GM12878 (cell line): ENCODE data around the gene GPR87. TPM values are rescaled to one million over a fixed set of nuclear protein-coding genes. Genes with fewer than 3 reads are reported as not detected.

Experiments
- ATAC-seq: fragments of 200-7000 bp; cut with Tn5 transposase; 3 replicates; pipeline ENCODE4 v1.9.1; 2020; ENCODE audit warnings: mild to moderate bottlenecking, moderate library complexity
- BruUV-seq: library from RNA; stranded (reverse); fragments of 400-500 nt; replicated peaks from 2 replicates; lab custom pipeline; 2021; lab: Mats Ljungman, UMichigan
- CTCF ChIA-PET: fragments of 300-600 bp; sonication (Branson Sonifier 250); formaldehyde crosslinking; extraction: SDS; loops from one replicate; lab custom pipeline; 2021; ENCODE audit warnings: inconsistent platforms; lab: Yijun Ruan, JAX
- POLR2A ChIA-PET: fragments of 350-600 bp; formaldehyde crosslinking; extraction: SDS; loops from one replicate; lab custom pipeline; 2021; ENCODE audit warnings: inconsistent platforms; lab: Charles Lee
- RAD21 ChIA-PET: fragments of 300-600 bp; sonication (Branson Sonifier 250); formaldehyde crosslinking; loops from one replicate; lab custom pipeline; 2023; ENCODE audit warnings: antibody characterized with exemption; ENCODE audit not compliant: unreplicated experiment; lab: Charles Lee
- SMC1A ChIA-PET: fragments of 300-600 bp; sonication (Branson Sonifier 250); formaldehyde crosslinking; loops from one replicate; lab custom pipeline; 2023; ENCODE audit not compliant: unreplicated experiment, uncharacterized antibody; lab: Charles Lee
- DNase-seq: peaks from one replicate; pipeline ENCODE4 v3.0.0-alpha.2; 2011; ENCODE audit warnings: low read depth, low spot score
- FAIRE-seq: peaks from 3 replicates; lab custom pipeline; 2011; peaks lifted over from hg19 to GRCh38; lab: Jason Lieb, UNC
- H2AFZ ChIP-seq: 2 replicates; pipeline ENCODE4 v1.6.0; 2011; ENCODE audit warnings: low read depth, low read length, control low read depth; ENCODE audit not compliant: control insufficient read depth
- H3K27ac ChIP-seq: 2 replicates; pipeline ENCODE4 v1.5.1; 2011; ENCODE audit warnings: control low read depth; ENCODE audit not compliant: control insufficient read depth, insufficient read depth
- H3K27me3 ChIP-seq, 2 experiments: replicated peaks in 1 of 2; 2 replicates each; pipeline versions ENCODE4 v1.6.0 to v1.6.1; 2011; ENCODE audit warnings: low read length in 1 of 2; ENCODE audit not compliant: control insufficient read depth in 2 of 2, insufficient read depth in 2 of 2
- H3K36me3 ChIP-seq, 2 experiments: 2 replicates each; pipeline ENCODE4 v1.5.1; 2011; ENCODE audit warnings: low read length in 1 of 2; ENCODE audit not compliant: control insufficient read depth in 2 of 2, insufficient read depth in 2 of 2
- H3K4me1 ChIP-seq: 2 replicates; pipeline ENCODE4 v1.6.1; 2011; ENCODE audit warnings: mild to moderate bottlenecking, low read length, moderate library complexity, mixed read lengths; ENCODE audit not compliant: control insufficient read depth, insufficient read depth
- H3K4me2 ChIP-seq: 2 replicates; pipeline ENCODE4 v1.6.0; 2011; ENCODE audit warnings: control low read depth; ENCODE audit not compliant: control insufficient read depth, insufficient read depth
- H3K4me3 ChIP-seq: fragments of 200-600 bp; sonication (generic); 2 replicates; pipeline ENCODE4 v1.5.1; 2016
- H3K79me2 ChIP-seq: 2 replicates; pipeline ENCODE4 v1.6.0; 2011; ENCODE audit warnings: low read length; ENCODE audit not compliant: control insufficient read depth, insufficient read depth
- H3K9ac ChIP-seq: 2 replicates; pipeline ENCODE4 v1.8.0; 2011; ENCODE audit warnings: low read length, control low read depth, mixed read lengths; ENCODE audit not compliant: control insufficient read depth, insufficient read depth
- H3K9me3 ChIP-seq: replicated peaks from 3 replicates; pipeline ENCODE4 v1.5.1; 2011; ENCODE audit warnings: mild to moderate bottlenecking, low read length; ENCODE audit not compliant: control insufficient read depth, insufficient read depth
- H4K20me1 ChIP-seq: 2 replicates; pipeline ENCODE4 v1.6.0; 2011; ENCODE audit not compliant: control insufficient read depth, insufficient read depth
- CEBPZ ChIP-seq: fragments of 150-350 bp; IDR thresholded peaks from 2 replicates; pipeline ENCODE4 v1.6.1; 2016; ENCODE audit warnings: low read depth, low read length
- EP300 ChIP-seq, 2 experiments: fragments of 150-350 bp in 1 of 2; IDR thresholded peaks; 2 replicates each; pipeline ENCODE4 v1.6.1; 2011 to 2012; ENCODE audit warnings: low read depth in 2 of 2, low read length in 2 of 2, borderline replicate concordance in 1 of 2, improper control_type of control experiment in 1 of 2, inconsistent platforms in 1 of 2; ENCODE audit not compliant: control insufficient read depth in 1 of 2
- HDAC2 ChIP-seq: fragments of 200-600 bp; sonication (generic); IDR thresholded peaks from 2 replicates; pipeline ENCODE4 v1.6.1; 2017
- NFIC ChIP-seq: IDR thresholded peaks from 2 replicates; pipeline ENCODE4 v1.6.1; 2012; ENCODE audit warnings: low read depth, mild to moderate bottlenecking, inconsistent platforms, low read length, moderate library complexity
- PBX3 ChIP-seq: IDR thresholded peaks from 2 replicates; pipeline ENCODE4 v1.6.1; 2011; ENCODE audit warnings: mild to moderate bottlenecking, low read depth, low read length, moderate library complexity; ENCODE audit not compliant: insufficient replicate concordance
- RB1 ChIP-seq: fragments of 450-650 bp; formaldehyde crosslinking; IDR thresholded peaks from 2 replicates; pipeline ENCODE4 v1.6.1; 2017; ENCODE audit warnings: mild to moderate bottlenecking, borderline replicate concordance
- ZSCAN29 ChIP-seq: fragments of 450-650 bp; IDR thresholded peaks from 2 replicates; pipeline ENCODE4 v1.6.1; 2017; ENCODE audit warnings: mild to moderate bottlenecking, moderate library complexity
- ZZZ3 ChIP-seq: IDR thresholded peaks from 2 replicates; pipeline ENCODE4 v1.6.1; 2011; ENCODE audit warnings: low read depth; ENCODE audit not compliant: control insufficient read depth, insufficient read length
- WGBS: methylation state at CpG from one replicate; pipeline ENCODE4 v1.1.6; 2016; ENCODE audit warnings: low lambda C conversion rate; ENCODE audit not compliant: insufficient replicate concordance, insufficient coverage; ENCODE audit errors: missing lambda C conversion rate; 5-methylcytosine and 5-hydroxymethylcytosine counted together
- in situ Hi-C: fragments of 300-500 bp; cut with MboI; formaldehyde crosslinking; loops from 9 replicates; pipeline ENCODE4 v1.14.3; 2018; ENCODE audit warnings: mixed read lengths
- intact Hi-C: fragments of 100-400 bp; cut with micrococcal nuclease; formaldehyde crosslinking; loops from one replicate; pipeline ENCODE4 v1.14.2; 2022; ENCODE audit not compliant: unreplicated experiment
- polyA plus RNA-seq, 11 experiments: library from polyadenylated mRNA; depleted of rRNA in 4 of 11; unstranded in 6 of 11; stranded (reverse) in 5 of 11; fragments of >200 nt; fragmentation: Nextera tagmentation in 4 of 11; fragmentation: Illumina TruSeq in 1 of 11; extraction: Ambion mirVana in 4 of 11; extraction: Trizol in 1 of 11; gene quantifications; 1 replicate in 1 of 11; 2 replicates in 10 of 11; pipeline versions ENCODE4 v1.2.1 to v1.2.3, GENCODE V29; 2011 to 2016; ENCODE audit warnings: inconsistent platforms in 2 of 11, missing spikeins in 2 of 11, low read depth in 1 of 11
- total RNA-seq, 4 experiments: library from RNA; depleted of rRNA in 3 of 4; stranded (reverse); fragments of >200 nt in 3 of 4; fragmentation: Illumina TruSeq in 1 of 4; extraction: Trizol in 1 of 4; gene quantifications; 2 replicates each; pipeline versions ENCODE4 v1.2.1 to v1.2.3, GENCODE V29; 2013 to 2021

The GPR87 gene
- total and polyA plus RNA-seq, 10 of the 15 experiments (the other 5 are each of a cell fraction or from before 2014, with no cell fraction given), result 0.06 to 0.27 (median 0.16) TPM; not detected in 5

- TF ChIP-seq ZSCAN29, result no peak
Measured at GRCh38 chr3:151330379-151330778, 13.8 kb upstream of the GPR87 start (continued).

GRCh38 chr3:151329363-151329762, 12.7 kb upstream of the GPR87 start, which contains the start of gene P2RY13:
Gene P2RY13, minus strand, starts transcription at chr3:151329549. Its CDS starts 21 bp downstream, at chr3:151329528.
- no peak for DNase-seq
- H3K79me2 ChIP-seq, result no peaks in the 10 kb centered on the region
- intact Hi-C loops, result no loop called here
- ChIA-PET RAD21 (no interaction called here), SMC1A (no interaction called here), POLR2A (no interaction called here), CTCF (interaction anchor here (0.7 to 2.5 kb wide), 3 partner anchors 32 to 510 kb away, joined by 3 to 12 read pairs (median 3); no protein-coding TSS in a partner anchor)
- TF ChIP-seq ZZZ3 (no peak), CEBPZ (no peak), RB1 (no peak), HDAC2 (no peak), NFIC (no peak), PBX3 (no peak), EP300 (IDR thresholded peaks at IDR 0.05; ENCODE audit: borderline replicate concordance in 1 of 2, control insufficient read depth in 1 of 2, low read depth in 2 of 2, low read length in 2 of 2) (no peak)
- no peak within 1 kb of the TSS for H3K4me2 ChIP-seq
- no peak within 1 kb of the TSS for H3K4me3 ChIP-seq
- H3K9ac ChIP-seq, result no peak within 1 kb of the TSS
- BruUV-seq, result no TSS peak
- H3K27me3 ChIP-seq, result 0 out of 4 replicates have a peak, but pooled peaks cover 0 to 3% of the 10 kb centered on the region in 2 experiments
- no peak within 1 kb of the TSS for H2AFZ ChIP-seq
- no peak for FAIRE-seq
- in situ Hi-C loops, result no loop called here
- no peak within 1 kb of the TSS for H3K27ac ChIP-seq
- H3K9me3 ChIP-seq, result no peaks in the 10 kb centered on the region
- WGBS, result 90% methylated on average over 1 of the region's 1 CpG
- H3K4me1 ChIP-seq, result no peaks in the 10 kb centered on the region
- no peak for ATAC-seq
- no peaks in the 10 kb centered on the region for H3K36me3 ChIP-seq
- no peaks in the 10 kb centered on the region for H4K20me1 ChIP-seq
